ENCODE measurements around the gene KRTAP10-12.
"Not testable (repeated sequence)": the region's sequence is repeated elsewhere in the genome, so short reads cannot be mapped to it uniquely, and the experiment has no call there.

The KRTAP10-12 gene

GRCh38 chr21:44697172-44697810 lies at the start of gene KRTAP10-12:
TSS of gene KRTAP10-12 (plus strand) at chr21:44697172. CDS start at chr21:44697202, 30 bp downstream.
- DNase-seq: not testable (repeated sequence)

GRCh38 chr21:44647222-44647552 lies 49.8 kb upstream of the KRTAP10-12 start:
- DNase-seq: no peak

GRCh38 chr21:44648557-44649311 lies 48.2 kb upstream of the KRTAP10-12 start:
- no peak for DNase-seq

GRCh38 chr21:44649521-44650100 lies 47.4 kb upstream of the KRTAP10-12 start:
- DNase-seq: no peak

- DNase-seq: no peak
Observed at GRCh38 chr21:44650265-44650972, 46.6 kb upstream of the KRTAP10-12 start.

GRCh38 chr21:44650973-44651675 lies 45.8 kb upstream of the KRTAP10-12 start:
- no peak for DNase-seq

DNA sequence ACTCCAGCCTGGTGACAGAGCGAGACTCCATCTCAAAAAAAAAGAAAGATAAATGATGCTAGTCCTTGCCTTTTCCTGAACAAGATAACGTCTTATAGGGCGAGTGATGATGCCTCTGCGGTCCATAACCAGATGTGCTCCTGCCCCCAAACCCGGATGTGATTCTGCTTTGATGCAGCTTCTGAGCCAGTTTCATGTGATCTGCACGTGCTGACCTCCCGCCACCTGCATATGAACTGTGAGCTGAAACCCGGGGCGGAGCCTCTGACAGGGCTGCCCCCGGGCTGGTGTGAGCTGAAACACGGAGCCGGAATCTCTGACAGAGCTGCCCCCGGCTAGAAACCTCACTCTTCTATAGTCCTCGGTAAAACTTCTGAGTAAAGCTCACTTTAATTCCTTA lies 43.8 kb upstream of the KRTAP10-12 start:
- no peak for DNase-seq

DNA sequence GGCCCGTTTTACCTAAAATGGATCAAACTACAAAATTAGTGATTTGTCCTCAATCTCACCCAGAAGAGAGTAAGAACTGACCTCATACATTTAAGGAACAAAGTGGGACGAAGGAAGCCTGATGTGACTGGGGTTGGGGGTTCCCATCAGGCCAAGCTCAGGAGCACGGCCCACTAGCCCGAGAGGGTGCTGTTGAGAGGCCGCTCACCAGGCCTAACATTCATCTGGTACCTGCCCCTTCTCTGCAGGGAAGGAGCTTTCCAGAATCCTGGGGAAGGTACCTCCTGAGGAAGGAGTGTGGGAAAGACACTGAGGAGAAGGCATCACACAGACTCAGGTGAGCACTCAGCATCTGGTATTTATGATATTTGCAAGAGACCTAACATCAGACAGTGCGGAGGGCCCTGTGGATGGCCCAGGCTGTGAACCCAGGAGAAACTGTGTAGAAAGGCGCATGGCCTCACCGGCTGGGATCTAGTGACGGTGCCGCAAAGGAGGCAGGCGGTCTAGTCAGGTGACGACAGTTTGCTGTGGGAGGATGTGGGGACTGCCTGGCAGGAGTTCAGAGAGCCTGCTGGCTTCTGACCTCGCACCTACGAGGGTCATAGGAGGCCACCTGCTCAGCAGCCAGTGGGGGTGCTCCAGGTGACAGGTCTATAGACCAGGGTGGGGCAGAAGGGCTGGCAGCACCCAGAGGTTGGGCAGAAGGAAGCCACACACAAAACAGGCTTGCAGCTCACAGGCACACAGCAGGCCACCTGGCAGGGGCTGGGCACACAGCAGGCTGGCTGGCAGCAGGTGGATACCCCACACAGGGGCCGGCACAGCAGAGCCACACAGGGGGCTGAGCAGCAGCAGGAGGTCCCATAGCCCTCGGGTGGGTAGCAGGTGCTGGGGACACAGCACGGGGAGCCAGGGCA lies 43.1 kb upstream of the KRTAP10-12 start:
- DNase-seq: peak; percentile 21 to 30

GRCh38 chr21:44654576-44655175 lies 42.3 kb upstream of the KRTAP10-12 start, which contains the start of gene KRTAP12-4:
TSS of gene KRTAP12-4 (minus strand) at chr21:44654659. CDS start at chr21:44654614, 45 bp downstream.
- no peak for DNase-seq

DNA sequence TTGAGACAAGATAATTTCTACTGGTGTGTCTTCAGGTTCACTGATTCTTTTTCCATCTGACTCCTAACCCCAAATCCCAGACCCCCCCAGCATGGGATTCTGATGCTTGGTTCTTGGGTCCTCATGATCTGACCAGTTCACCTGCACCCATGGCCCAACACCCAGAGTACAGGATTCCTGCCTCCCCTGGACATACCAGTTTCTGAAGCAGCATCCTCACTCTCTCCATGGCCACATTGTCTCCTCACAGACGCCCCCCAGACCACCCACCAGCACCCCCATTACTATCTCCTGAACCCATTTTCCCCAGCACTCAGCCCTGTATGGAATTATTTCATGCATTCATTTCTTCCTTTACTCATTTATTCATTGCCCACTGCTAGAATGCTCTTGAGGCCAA lies 40.1 kb upstream of the KRTAP10-12 start:
- DNase-seq: no peak

GRCh38 chr21:44657635-44658540 lies 39.1 kb upstream of the KRTAP10-12 start, which contains the start of gene KRTAP12-3:
TSS of gene KRTAP12-3 (plus strand) at chr21:44657932. CDS start at chr21:44657980, 48 bp downstream.
- peak in 1 of 2 experiments; percentile 21 for DNase-seq

DNA sequence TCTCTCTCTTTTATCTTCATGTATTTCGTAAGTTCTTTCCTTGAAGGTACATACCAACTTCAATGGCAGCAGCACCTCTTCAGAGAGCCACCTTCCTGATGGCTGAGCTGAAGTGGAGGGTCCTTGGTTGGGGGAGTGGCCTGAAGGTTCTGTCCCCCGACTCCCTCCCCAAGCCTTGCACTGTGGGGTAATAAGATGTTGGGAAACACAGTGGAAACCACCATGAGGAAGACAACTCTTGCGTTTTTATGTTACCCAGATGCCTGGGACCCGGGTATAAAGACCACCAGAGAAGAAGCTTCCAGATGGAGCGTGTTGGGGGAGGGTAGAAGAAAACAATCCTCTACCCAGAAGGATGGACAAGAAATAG lies 38.4 kb upstream of the KRTAP10-12 start:
- no peak for DNase-seq

DNA sequence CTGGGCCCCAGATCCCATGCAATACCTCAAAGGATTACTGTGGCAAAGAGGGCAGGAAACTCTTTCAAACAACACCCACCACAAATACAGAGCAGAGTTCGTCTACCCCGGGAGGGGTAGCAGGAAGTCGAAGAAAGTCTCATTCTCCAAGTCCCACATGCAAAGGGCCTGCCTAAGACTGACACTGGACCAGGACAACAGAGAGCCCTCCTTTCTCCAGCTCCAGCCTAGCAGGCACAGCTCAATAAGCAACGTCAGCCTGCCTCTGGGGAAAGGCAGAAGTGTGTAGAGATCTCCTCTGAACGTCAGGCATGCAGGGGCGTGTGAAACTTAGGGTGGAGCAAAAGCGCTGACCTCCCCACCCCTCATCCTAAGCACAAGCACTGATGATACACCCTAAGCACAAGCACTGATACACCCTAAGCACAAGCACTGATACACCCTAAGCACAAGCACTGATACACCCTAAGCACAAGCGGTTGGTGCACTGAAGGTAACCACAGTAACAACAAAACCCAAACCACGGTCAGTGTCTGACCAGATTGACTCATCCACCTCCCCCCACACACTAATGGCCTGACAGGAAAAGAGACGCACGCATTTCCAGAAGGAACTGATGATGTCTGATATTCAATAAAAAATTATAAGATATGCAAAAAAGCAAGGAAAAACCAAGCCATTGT lies 37.9 kb upstream of the KRTAP10-12 start:
- no peak for DNase-seq

DNA sequence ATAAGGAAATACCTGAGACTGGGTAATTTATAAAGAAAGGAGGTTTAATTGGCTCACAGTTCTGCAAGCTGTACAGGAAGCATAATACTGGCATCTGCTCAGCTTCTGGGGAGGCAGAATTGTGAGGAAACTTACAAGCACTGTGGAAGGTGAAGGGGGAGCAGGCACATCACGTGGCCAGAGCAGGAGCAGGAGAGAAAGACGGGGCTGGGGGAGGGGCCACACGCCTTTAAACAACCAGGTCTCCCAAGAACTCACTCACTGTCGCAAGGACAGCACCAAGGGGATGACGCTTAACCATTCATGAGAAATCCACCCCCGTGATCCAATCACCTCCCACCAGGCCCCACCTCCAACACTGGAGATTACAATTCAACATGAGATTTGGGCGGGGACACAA lies 35.4 kb upstream of the KRTAP10-12 start:
- not testable (repeated sequence) for DNase-seq

DNA sequence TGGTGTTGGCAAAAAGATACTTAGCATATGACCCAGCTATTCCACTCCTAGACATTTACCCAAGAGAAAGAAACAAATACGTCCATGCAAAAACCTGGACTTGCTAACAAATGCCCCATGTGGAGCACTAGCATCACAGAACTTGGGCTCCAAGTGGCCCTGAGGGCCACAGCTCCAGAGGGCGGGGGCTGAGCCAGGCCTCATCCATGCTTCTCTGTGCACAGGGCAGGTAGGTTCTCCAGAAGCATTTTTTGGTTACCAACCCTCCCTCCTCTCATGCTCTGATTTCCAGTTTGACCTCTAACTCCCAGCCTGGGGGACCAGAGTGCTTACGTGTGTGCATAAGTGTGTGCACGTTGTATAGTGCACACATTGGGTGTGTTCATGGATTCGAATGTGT lies 32.3 kb upstream of the KRTAP10-12 start:
- no peak for DNase-seq

DNA sequence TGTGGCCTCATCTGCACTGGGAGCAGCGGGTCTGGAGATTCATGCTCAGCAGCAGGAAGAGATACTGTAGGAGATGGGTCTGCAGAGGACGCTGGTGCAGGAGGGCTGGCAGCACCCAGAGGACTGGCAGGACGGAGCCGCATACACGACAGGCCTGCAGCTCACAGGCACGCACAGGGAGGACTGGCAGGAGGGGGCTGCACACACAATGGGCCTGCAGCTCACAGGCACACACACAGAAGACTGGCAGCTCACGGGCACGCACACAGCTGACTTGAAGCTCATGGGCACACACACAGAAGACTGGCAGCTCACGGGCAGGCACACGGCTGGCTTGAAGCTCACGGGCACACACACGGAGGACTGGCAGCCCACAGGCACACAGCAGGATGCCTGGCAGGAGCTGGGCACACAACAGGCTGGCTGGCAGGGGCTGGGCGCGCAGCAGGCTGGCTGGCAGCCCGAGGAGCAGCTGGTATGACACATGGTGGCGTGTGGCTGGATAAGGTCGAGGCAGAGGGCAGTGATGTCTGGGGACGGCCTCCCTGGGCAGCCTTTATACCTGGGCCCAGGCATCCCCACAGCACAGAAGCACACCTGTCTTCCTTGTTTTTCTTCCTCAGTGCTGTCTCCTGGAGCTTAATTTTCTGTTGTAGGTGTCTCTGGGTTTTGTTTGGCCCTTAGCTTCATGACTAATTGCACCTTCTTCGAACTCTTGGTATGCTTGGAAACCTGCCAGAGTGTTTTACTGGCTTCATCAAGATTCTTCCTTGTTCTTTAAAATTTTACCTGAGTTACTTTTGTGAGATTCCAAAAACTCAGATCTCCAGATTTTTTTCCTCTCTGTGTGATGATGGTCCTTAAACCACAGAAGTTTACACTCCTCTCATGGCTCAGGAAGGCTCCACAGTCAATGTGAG lies 30.3 kb upstream of the KRTAP10-12 start, which contains the start of gene KRTAP12-2:
Gene KRTAP12-2, minus strand, starts transcription at position 527 of the 920 bp plus-strand sequence. Its CDS starts 41 bp downstream, at position 486.
- no peak for DNase-seq

DNA sequence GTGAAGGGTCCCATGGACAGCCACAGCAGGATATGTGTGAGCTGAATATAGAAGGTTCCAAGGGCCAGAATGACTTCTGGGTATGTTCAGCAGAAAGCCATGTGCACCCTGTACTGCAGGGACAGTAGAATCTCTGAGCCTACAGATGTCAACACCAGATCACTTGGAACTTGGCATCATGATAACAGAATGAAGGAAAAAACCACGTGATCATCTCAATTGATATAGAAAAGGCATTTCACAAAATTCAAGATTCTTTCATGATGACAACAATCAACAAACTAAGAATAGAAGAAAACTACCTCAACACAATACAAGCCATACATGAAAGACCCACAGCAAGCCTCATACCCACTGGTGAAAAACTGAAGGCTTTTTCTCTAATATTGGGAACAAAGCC lies 29.4 kb upstream of the KRTAP10-12 start:
- DNase-seq: no peak
